HepG2 (cell line): ENCODE results near the gene NUP54.

Experiments used
- CBX5 ChIP-seq: sonication (generic); formaldehyde crosslinking; IDR thresholded peaks from 2 replicates; pipeline ENCODE4 v1.4.0; 2020; ENCODE audit warnings: missing genetic modification reagents, borderline replicate concordance
- CEBPB ChIP-seq: IDR thresholded peaks from 2 replicates; pipeline ENCODE4 v1.6.1; 2011; ENCODE audit warnings: low read depth, low read length, improper control_type of control experiment, borderline replicate concordance
- HNF4A ChIP-seq: sonication (generic); formaldehyde crosslinking; IDR thresholded peaks from 2 replicates; pipeline ENCODE4 v1.4.0; 2020; ENCODE audit warnings: missing genetic modification reagents
- POLR2A ChIP-seq, 2 experiments: IDR thresholded peaks; 2 replicates each; pipeline ENCODE4 v1.6.1; 2011; ENCODE audit warnings: low read depth in 2 of 2, low read length in 2 of 2, mild to moderate bottlenecking in 1 of 2, moderate library complexity in 1 of 2; ENCODE audit not compliant: insufficient read depth in 1 of 2
- SOX5 ChIP-seq: IDR thresholded peaks from 2 replicates; pipeline ENCODE4 v1.6.1; 2016; ENCODE audit warnings: borderline replicate concordance
- ZNF589 ChIP-seq: sonication (generic); formaldehyde crosslinking; conservative IDR thresholded peaks from 2 replicates; pipeline ENCODE4 v1.8.0; 2022; ENCODE audit warnings: mild to moderate bottlenecking, moderate library complexity, missing genetic modification reagents
- ZNF790 ChIP-seq: sonication (generic); formaldehyde crosslinking; IDR thresholded peaks from 2 replicates; pipeline ENCODE4 v1.8.0; 2022; ENCODE audit warnings: missing genetic modification reagents, mild to moderate bottlenecking, borderline replicate concordance
- TF ChIP-seq, protein P1 (sequence below): sonication (generic); formaldehyde crosslinking; IDR thresholded peaks from 2 replicates; pipeline ENCODE4 v1.8.1; 2023; ENCODE audit warnings: missing genetic modification reagents, inconsistent platforms, borderline replicate concordance
- TF ChIP-seq, protein P2 (sequence below): sonication (generic); formaldehyde crosslinking; IDR thresholded peaks from 2 replicates; pipeline ENCODE4 v1.5.0; 2020; ENCODE audit warnings: missing genetic modification reagents

DNA sequence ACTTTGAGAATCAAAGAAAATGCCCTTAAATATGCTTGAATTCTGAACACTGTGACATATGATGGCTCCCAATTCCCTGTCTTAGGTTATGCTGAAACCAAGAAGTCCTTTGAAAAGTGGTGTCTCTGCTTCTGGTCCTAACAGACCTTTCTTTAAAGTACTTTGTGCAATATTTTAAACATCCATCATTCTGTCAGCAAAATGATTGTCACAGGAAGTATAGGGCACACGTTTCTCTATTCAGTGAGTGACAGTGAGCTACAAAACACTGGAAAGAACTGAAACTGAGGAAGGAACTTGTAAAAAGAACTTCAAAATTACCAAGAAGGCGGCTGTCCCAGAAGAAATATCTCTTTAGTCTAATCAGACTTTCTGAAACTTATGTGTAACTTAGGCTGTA is 12.2 kb upstream of the NUP54 start:
- TF ChIP-seq, protein P1, sequence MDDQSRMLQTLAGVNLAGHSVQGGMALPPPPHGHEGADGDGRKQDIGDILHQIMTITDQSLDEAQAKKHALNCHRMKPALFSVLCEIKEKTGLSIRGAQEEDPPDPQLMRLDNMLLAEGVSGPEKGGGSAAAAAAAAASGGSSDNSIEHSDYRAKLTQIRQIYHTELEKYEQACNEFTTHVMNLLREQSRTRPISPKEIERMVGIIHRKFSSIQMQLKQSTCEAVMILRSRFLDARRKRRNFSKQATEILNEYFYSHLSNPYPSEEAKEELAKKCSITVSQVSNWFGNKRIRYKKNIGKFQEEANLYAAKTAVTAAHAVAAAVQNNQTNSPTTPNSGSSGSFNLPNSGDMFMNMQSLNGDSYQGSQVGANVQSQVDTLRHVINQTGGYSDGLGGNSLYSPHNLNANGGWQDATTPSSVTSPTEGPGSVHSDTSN = no peak
- TF ChIP-seq SOX5 (CRISPR knock-in tag) = no peak
- no peak for TF ChIP-seq POLR2A (IDR thresholded peaks at IDR 0.05; ENCODE audit: insufficient read depth in 1 of 2, low read depth in 2 of 2, low read length in 2 of 2)
- TF ChIP-seq, protein P2, sequence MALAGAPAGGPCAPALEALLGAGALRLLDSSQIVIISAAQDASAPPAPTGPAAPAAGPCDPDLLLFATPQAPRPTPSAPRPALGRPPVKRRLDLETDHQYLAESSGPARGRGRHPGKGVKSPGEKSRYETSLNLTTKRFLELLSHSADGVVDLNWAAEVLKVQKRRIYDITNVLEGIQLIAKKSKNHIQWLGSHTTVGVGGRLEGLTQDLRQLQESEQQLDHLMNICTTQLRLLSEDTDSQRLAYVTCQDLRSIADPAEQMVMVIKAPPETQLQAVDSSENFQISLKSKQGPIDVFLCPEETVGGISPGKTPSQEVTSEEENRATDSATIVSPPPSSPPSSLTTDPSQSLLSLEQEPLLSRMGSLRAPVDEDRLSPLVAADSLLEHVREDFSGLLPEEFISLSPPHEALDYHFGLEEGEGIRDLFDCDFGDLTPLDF (CRISPR knock-in tag) = no peak
- no peak for TF ChIP-seq ZNF790 (CRISPR knock-in tag)
- TF ChIP-seq CBX5 (CRISPR knock-in tag) = no peak
- no peak for TF ChIP-seq ZNF589 (CRISPR knock-in tag)
- TF ChIP-seq CEBPB = no peak
- no peak for TF ChIP-seq HNF4A
